ENCODE data around the gene CDC42BPG.
"Not testable (repeated sequence)": the region's sequence is repeated elsewhere in the genome, so short reads cannot be mapped to it uniquely, and the experiment has no call there.

Gene CDC42BPG

GRCh38 chr11:64852804-64853509 is 8.5 kb upstream of the CDC42BPG start:
- Histone ChIP-seq H3K27me3 (replicated peaks; ENCODE audit: control insufficient read depth, insufficient read depth, low read length) (no peaks in the 10 kb centered on the region), H3K9me3 (ENCODE audit: control insufficient read depth, low read length) (no peaks in the 10 kb centered on the region), H3K36me3 (ENCODE audit: control insufficient read depth, insufficient read depth, low read length, severe bottlenecking) (peaks cover 19% of the 10 kb centered on the region), H3K9ac (ENCODE audit: low read length) (no peak overlapping the region), H3K4me1 (ENCODE audit: control insufficient read depth, insufficient read depth, low read length) (peaks cover 40% of the 10 kb centered on the region), H3K4me3 (ENCODE audit: low read length) (no peak overlapping the region)
- DNase-seq (ENCODE audit: low read depth), result no peak

DNA sequence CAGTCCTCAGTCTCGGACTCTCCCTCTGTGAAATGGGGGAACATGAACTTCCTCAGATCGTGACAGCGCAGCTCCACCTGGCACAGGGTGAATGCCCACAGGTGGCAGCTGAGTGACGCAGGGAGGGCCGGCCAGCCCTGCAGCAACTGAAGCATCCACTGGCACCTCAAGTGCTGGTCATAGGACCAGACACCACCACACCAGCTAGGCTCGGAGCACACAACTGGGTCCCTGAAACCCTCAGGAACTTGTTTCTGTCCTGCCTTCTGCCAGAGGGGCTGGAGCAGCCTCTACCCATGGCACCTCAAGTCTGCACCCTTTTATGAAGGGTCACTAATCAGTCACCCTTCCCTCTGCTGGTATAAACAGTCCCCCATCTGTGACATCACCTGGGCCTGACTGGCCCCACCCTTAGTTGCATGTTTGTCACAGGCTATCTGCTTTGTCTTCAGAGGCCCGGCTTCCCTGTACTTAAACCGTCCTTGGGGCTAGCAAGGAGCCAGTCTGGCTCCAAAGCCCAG is 7.4 kb upstream of the CDC42BPG start:
- Histone ChIP-seq H3K4me1 (ENCODE audit: control insufficient read depth, insufficient read depth, low read length) (peaks cover 39% of the 10 kb centered on the region), H3K9ac (ENCODE audit: low read length) (no peak overlapping the region), H3K9me3 (ENCODE audit: control insufficient read depth, low read length) (no peaks in the 10 kb centered on the region), H3K36me3 (ENCODE audit: control insufficient read depth, insufficient read depth, low read length, severe bottlenecking) (peaks cover 15% of the 10 kb centered on the region), H3K4me3 (ENCODE audit: low read length) (no peak overlapping the region), H3K27me3 (replicated peaks; ENCODE audit: control insufficient read depth, insufficient read depth, low read length) (no peaks in the 10 kb centered on the region)
- no peak for DNase-seq (ENCODE audit: low read depth)

GRCh38 chr11:64850979-64851567 is 6.6 kb upstream of the CDC42BPG start:
- no peak overlapping the region for H3K4me3 ChIP-seq (ENCODE audit: low read length)
- H3K36me3 ChIP-seq (ENCODE audit: control insufficient read depth, insufficient read depth, low read length, severe bottlenecking), result peaks cover 15% of the 10 kb centered on the region
- H3K9ac ChIP-seq (ENCODE audit: low read length), result no peak overlapping the region
- H3K9me3 ChIP-seq (ENCODE audit: control insufficient read depth, low read length), result no peaks in the 10 kb centered on the region
- peak; percentile 62 for DNase-seq (ENCODE audit: low read depth)
- no peaks in the 10 kb centered on the region for H3K27me3 ChIP-seq (replicated peaks; ENCODE audit: control insufficient read depth, insufficient read depth, low read length)
- peaks cover 31% of the 10 kb centered on the region for H3K4me1 ChIP-seq (ENCODE audit: control insufficient read depth, insufficient read depth, low read length)

- Histone ChIP-seq H3K9ac (ENCODE audit: low read length) (peak overlapping the region; percentile 2), H3K4me3 (ENCODE audit: low read length) (no peak overlapping the region), H3K36me3 (ENCODE audit: control insufficient read depth, insufficient read depth, low read length, severe bottlenecking) (peaks cover 15% of the 10 kb centered on the region), H3K4me1 (ENCODE audit: control insufficient read depth, insufficient read depth, low read length) (peaks cover 18% of the 10 kb centered on the region), H3K27me3 (replicated peaks; ENCODE audit: control insufficient read depth, insufficient read depth, low read length) (no peaks in the 10 kb centered on the region), H3K9me3 (ENCODE audit: control insufficient read depth, low read length) (no peaks in the 10 kb centered on the region)
- DNase-seq (ENCODE audit: low read depth), result no peak
Measured at GRCh38 chr11:64849598-64850356, 5.3 kb upstream of the CDC42BPG start.

DNA sequence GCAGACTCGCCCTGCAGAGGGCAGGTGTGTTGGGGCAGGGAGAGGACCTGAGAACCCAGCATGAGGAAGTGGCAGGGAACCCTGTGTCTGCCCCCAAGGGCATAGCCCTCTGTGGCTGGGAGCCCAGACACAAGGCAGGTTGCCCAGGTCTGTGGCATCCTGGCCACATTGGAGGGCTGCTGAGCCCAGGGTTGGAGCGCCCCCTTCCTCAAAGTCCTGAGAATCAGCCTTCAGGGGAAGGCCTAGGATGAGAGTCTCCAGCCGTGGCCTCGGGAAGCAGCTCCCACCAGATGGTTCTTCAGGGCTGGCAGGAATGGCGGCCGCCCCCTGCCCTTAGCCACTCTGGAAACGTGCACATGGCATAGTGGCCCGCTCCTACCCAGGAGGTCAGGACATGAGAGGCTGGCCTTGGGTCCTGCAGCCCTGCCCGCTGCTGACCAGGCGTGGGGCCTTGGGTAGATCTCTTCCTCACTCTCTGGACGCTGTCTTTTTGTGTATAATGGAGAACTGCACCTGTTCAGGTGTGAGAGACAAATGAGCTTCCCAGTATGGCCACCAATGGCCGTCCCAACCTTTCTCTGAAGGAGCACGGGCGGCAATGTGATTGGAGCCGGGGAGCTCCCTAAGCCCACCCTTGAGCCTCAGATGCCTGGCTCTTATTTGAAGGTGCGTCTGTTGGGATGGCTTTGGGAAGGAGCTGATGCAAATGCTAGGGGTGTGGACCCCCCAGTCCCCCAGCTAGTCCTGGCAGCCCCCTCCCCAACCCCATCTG is 4.6 kb upstream of the CDC42BPG start:
- Histone ChIP-seq H3K36me3 (ENCODE audit: control insufficient read depth, insufficient read depth, low read length, severe bottlenecking) (peaks cover 8% of the 10 kb centered on the region), H3K27me3 (replicated peaks; ENCODE audit: control insufficient read depth, insufficient read depth, low read length) (no peaks in the 10 kb centered on the region), H3K4me1 (ENCODE audit: control insufficient read depth, insufficient read depth, low read length) (peaks cover 11% of the 10 kb centered on the region), H3K9me3 (ENCODE audit: control insufficient read depth, low read length) (no peaks in the 10 kb centered on the region), H3K9ac (ENCODE audit: low read length) (no peak overlapping the region), H3K4me3 (ENCODE audit: low read length) (no peak overlapping the region)
- no peak for DNase-seq (ENCODE audit: low read depth)

GRCh38 chr11:64848214-64848825 is 3.9 kb upstream of the CDC42BPG start:
- peaks cover 3% of the 10 kb centered on the region for H3K36me3 ChIP-seq (ENCODE audit: control insufficient read depth, insufficient read depth, low read length, severe bottlenecking)
- H3K27me3 ChIP-seq (replicated peaks; ENCODE audit: control insufficient read depth, insufficient read depth, low read length), result no peaks in the 10 kb centered on the region
- no peak overlapping the region for H3K9ac ChIP-seq (ENCODE audit: low read length)
- no peak for DNase-seq (ENCODE audit: low read depth)
- H3K4me1 ChIP-seq (ENCODE audit: control insufficient read depth, insufficient read depth, low read length), result peaks cover 11% of the 10 kb centered on the region
- H3K9me3 ChIP-seq (ENCODE audit: control insufficient read depth, low read length), result no peaks in the 10 kb centered on the region
- no peak overlapping the region for H3K4me3 ChIP-seq (ENCODE audit: low read length)

GRCh38 chr11:64846998-64847666 is 2.7 kb upstream of the CDC42BPG start:
- no peaks in the 10 kb centered on the region for H3K27me3 ChIP-seq (replicated peaks; ENCODE audit: control insufficient read depth, insufficient read depth, low read length)
- H3K4me1 ChIP-seq (ENCODE audit: control insufficient read depth, insufficient read depth, low read length), result peaks cover 11% of the 10 kb centered on the region
- H3K9ac ChIP-seq (ENCODE audit: low read length), result peak overlapping the region; percentile 17
- no peak overlapping the region for H3K4me3 ChIP-seq (ENCODE audit: low read length)
- H3K36me3 ChIP-seq (ENCODE audit: control insufficient read depth, insufficient read depth, low read length, severe bottlenecking), result no peaks in the 10 kb centered on the region
- no peaks in the 10 kb centered on the region for H3K9me3 ChIP-seq (ENCODE audit: control insufficient read depth, low read length)
- peak; percentile 98 for DNase-seq (ENCODE audit: low read depth)

DNA sequence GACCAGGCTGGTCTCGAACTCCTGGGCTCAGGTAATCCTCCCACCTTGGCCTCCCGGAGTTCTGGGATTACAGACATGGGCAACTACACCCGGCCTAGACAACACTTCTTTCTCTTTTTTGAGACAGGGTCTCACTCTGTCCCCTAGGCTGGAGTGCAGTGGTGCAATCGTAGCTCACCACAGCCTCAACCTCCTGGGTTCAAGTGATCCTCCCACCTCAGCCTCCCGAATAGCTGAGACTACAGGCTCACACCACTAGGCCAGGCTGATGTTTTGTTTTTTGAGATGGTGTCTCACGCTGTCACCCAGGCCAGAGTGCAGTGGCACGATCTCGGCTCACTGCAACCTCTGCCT is 1.3 kb upstream of the CDC42BPG start:
- H3K4me3 ChIP-seq (ENCODE audit: low read length); H3K27me3 ChIP-seq (replicated peaks; ENCODE audit: control insufficient read depth, insufficient read depth, low read length); H3K9ac ChIP-seq (ENCODE audit: low read length); H3K36me3 ChIP-seq (ENCODE audit: control insufficient read depth, insufficient read depth, low read length, severe bottlenecking); DNase-seq (ENCODE audit: low read depth); H3K9me3 ChIP-seq (ENCODE audit: control insufficient read depth, low read length): not testable (repeated sequence)
- peaks cover 11% of the 10 kb centered on the region for H3K4me1 ChIP-seq (ENCODE audit: control insufficient read depth, insufficient read depth, low read length)

DNA sequence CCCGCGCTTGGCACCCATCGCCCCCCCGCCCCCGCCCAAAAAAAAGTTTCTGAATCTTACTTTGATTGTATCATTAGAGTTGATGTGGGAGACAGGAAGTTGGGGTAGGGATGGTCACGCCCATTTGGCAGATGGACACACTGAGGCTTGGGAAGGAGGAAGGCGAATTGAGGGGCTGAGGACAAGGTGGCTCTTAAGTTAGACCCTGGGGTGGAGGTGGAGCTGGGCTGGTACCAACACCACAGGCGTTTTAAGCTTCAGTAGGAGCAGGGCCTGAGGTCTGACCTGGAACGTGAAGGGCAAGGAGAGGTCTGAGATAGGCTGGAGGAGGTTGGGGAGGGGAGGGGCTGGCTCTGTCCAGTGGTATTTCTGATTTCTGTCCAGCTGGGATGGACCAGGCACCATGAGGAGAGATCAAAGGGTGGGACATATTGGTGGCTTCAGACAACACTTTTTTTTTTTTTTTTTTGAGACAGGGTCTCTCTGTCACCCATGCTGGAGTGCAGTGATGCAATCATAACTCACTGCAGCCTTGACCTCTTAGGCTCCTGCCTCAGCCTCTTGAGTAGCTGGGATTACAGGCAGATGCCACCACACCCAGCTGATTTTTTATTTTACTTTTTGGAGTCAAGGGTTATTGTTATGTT is 799 bp upstream of the CDC42BPG start:
- Histone ChIP-seq H3K9me3 (ENCODE audit: control insufficient read depth, low read length) (no peaks in the 10 kb centered on the region), H3K27me3 (replicated peaks; ENCODE audit: control insufficient read depth, insufficient read depth, low read length) (no peaks in the 10 kb centered on the region), H3K4me1 (ENCODE audit: control insufficient read depth, insufficient read depth, low read length) (peaks cover 11% of the 10 kb centered on the region), H3K36me3 (ENCODE audit: control insufficient read depth, insufficient read depth, low read length, severe bottlenecking) (no peaks in the 10 kb centered on the region), H3K9ac (ENCODE audit: low read length) (no peak overlapping the region), H3K4me3 (ENCODE audit: low read length) (no peak overlapping the region)
- DNase-seq (ENCODE audit: low read depth), result no peak

- H3K36me3 ChIP-seq (ENCODE audit: control insufficient read depth, insufficient read depth, low read length, severe bottlenecking), result no peaks in the 10 kb centered on the region
- no peaks in the 10 kb centered on the region for H3K4me1 ChIP-seq (ENCODE audit: control insufficient read depth, insufficient read depth, low read length)
- H3K9ac ChIP-seq (ENCODE audit: low read length), result no peak overlapping the region
- no peaks in the 10 kb centered on the region for H3K27me3 ChIP-seq (replicated peaks; ENCODE audit: control insufficient read depth, insufficient read depth, low read length)
- H3K9me3 ChIP-seq (ENCODE audit: control insufficient read depth, low read length), result no peaks in the 10 kb centered on the region
- DNase-seq (ENCODE audit: low read depth), result no peak
- H3K4me3 ChIP-seq (ENCODE audit: low read length), result no peak overlapping the region
Measured at GRCh38 chr11:64843686-64844329, 645 bp downstream of the CDC42BPG start.

All from adipocyte (in vitro differentiated cells).